Endothelial cell of umbilical vein (primary cell): ENCODE results near the gene MARK2. TPM values are rescaled to one million over a fixed set of nuclear protein-coding genes. Genes with fewer than 3 reads are reported as not detected.
A peak's percentile ranks its signal among the peaks of the same experiment; 100 is the strongest.

Source experiments
- BruUV-seq: library from RNA; stranded (reverse); fragments of 400-500 nt; replicated peaks from 2 replicates; lab custom pipeline; 2021; lab: Mats Ljungman, UMichigan
- CTCF ChIA-PET: fragments of 300-600, 350-600 bp; sonication (Branson Sonifier 250); formaldehyde crosslinking; loops from one replicate; lab custom pipeline; 2021; ENCODE audit warnings: antibody characterized with exemption, inconsistent platforms; lab: Charles Lee
- POLR2A ChIA-PET: fragments of 300-600, 350-600 bp; sonication (Branson Sonifier 250); formaldehyde crosslinking; loops from one replicate; lab custom pipeline; 2021; ENCODE audit warnings: antibody characterized with exemption, inconsistent platforms; lab: Charles Lee
- DNase-seq: peaks from one replicate; pipeline ENCODE4 v3.0.0-alpha.2; 2011; ENCODE audit warnings: low read depth, low spot score
- FAIRE-seq: peaks from 2 replicates; lab custom pipeline; 2011; peaks lifted over from hg19 to GRCh38; lab: Jason Lieb, UNC
- H2AFZ ChIP-seq: 2 replicates; pipeline ENCODE4 v1.6.0; 2012; ENCODE audit warnings: low read depth, low read length, control low read depth, inconsistent platforms
- H3K27ac ChIP-seq: 2 replicates; pipeline ENCODE4 v1.5.1; 2011; ENCODE audit warnings: low read depth, mild to moderate bottlenecking, control low read depth, low read length, moderate library complexity; ENCODE audit not compliant: insufficient read depth
- H3K27me3 ChIP-seq, 2 experiments: 2 replicates each; pipeline versions ENCODE4 v1.6.0 to v1.6.1; 2011; ENCODE audit warnings: low read length in 2 of 2, mixed read lengths in 1 of 2; ENCODE audit not compliant: control insufficient read depth in 2 of 2, insufficient read depth in 2 of 2
- H3K36me3 ChIP-seq, 2 experiments: 2 replicates in 1 of 2; 3 replicates in 1 of 2; pipeline ENCODE4 v1.5.1; 2011; ENCODE audit warnings: low read length in 2 of 2, mild to moderate bottlenecking in 1 of 2, moderate library complexity in 1 of 2; ENCODE audit not compliant: control insufficient read depth in 2 of 2, insufficient read depth in 2 of 2; ENCODE audit errors: extremely low read depth in 1 of 2
- H3K4me1 ChIP-seq: 3 replicates; pipeline ENCODE4 v1.5.1; 2011; ENCODE audit warnings: mild to moderate bottlenecking, low read length; ENCODE audit not compliant: control insufficient read depth, insufficient read depth; ENCODE audit errors: extremely low read depth
- H3K4me2 ChIP-seq: 2 replicates; pipeline ENCODE4 v1.6.1; 2011; ENCODE audit warnings: low read length, control low read depth, mixed read lengths; ENCODE audit not compliant: insufficient read depth
- H3K4me3 ChIP-seq, 3 experiments: fragments of 200-600 bp in 1 of 3; sonication (generic), shearing (Covaris generic) in 1 of 3; replicated peaks in 1 of 3; 2 replicates each; pipeline ENCODE4 v1.5.1; 2011 to 2016; ENCODE audit warnings: control low read depth in 3 of 3, low read length in 3 of 3, mild to moderate bottlenecking in 2 of 3, inconsistent platforms in 1 of 3, low read depth in 1 of 3, moderate library complexity in 1 of 3; ENCODE audit not compliant: insufficient read depth in 1 of 3
- H3K79me2 ChIP-seq: 2 replicates; pipeline ENCODE4 v1.6.0; 2012; ENCODE audit warnings: low read length, inconsistent platforms; ENCODE audit not compliant: control insufficient read depth, insufficient read depth
- H3K9ac ChIP-seq: replicated peaks from 2 replicates; pipeline ENCODE3; 2011; ENCODE audit warnings: low read length, control low read depth; ENCODE audit not compliant: insufficient read depth; ENCODE audit errors: extremely low read depth
- H3K9me1 ChIP-seq: replicated peaks from 3 replicates; pipeline ENCODE4 v1.6.0; 2011; ENCODE audit warnings: mild to moderate bottlenecking, low read length; ENCODE audit not compliant: control insufficient read depth, insufficient read depth; ENCODE audit errors: extremely low read depth
- H3K9me3 ChIP-seq: replicated peaks from 2 replicates; pipeline ENCODE4 v1.5.1; 2012; ENCODE audit warnings: low read length, inconsistent platforms; ENCODE audit not compliant: control insufficient read depth, insufficient read depth
- H4K20me1 ChIP-seq: replicated peaks from 2 replicates; pipeline ENCODE3; 2011; ENCODE audit warnings: mild to moderate bottlenecking, low read length; ENCODE audit not compliant: control insufficient read depth, insufficient read depth; ENCODE audit errors: extremely low read depth
- EZH2 ChIP-seq: IDR thresholded peaks from 2 replicates; pipeline ENCODE4 v1.6.1; 2012; ENCODE audit warnings: borderline replicate concordance, low read depth, mild to moderate bottlenecking, moderate library complexity, low read length, inconsistent platforms; ENCODE audit not compliant: severe bottlenecking
- FOS ChIP-seq: IDR thresholded peaks from 2 replicates; pipeline ENCODE4 v1.6.1; 2011; ENCODE audit warnings: mild to moderate bottlenecking, low read length, moderate library complexity, borderline replicate concordance; ENCODE audit not compliant: insufficient read depth
- GATA2 ChIP-seq: IDR thresholded peaks from 2 replicates; pipeline ENCODE4 v1.7.0; 2011; ENCODE audit warnings: low read depth, mild to moderate bottlenecking, moderate library complexity, mixed read lengths, low read length; ENCODE audit not compliant: insufficient read length, insufficient read depth
- JUN ChIP-seq: IDR thresholded peaks from 2 replicates; pipeline ENCODE4 v1.6.1; 2011; ENCODE audit warnings: borderline replicate concordance, low read depth; ENCODE audit not compliant: insufficient read length, insufficient read depth
- MYC ChIP-seq: IDR thresholded peaks from one replicate; pipeline ENCODE4 v1.6.1; 2011; ENCODE audit warnings: mild to moderate bottlenecking, low read depth, low read length
- POLR2A ChIP-seq: IDR thresholded peaks from 2 replicates; pipeline ENCODE4 v1.6.1; 2012; ENCODE audit warnings: low read depth, mild to moderate bottlenecking, control low read depth, low read length
- dilution Hi-C: fragments of 300-500 bp; cut with MboI; formaldehyde crosslinking; loops from one replicate; pipeline ENCODE4 v1.15.0; 2019; ENCODE audit warnings: low sequenced_read_pairs; ENCODE audit not compliant: extremely low pct_ligation_motif_present
- intact Hi-C: fragments of 100-400 bp; cut with micrococcal nuclease; formaldehyde crosslinking; loops from one replicate; pipeline ENCODE4 v1.10.0; 2022
- polyA plus RNA-seq, 4 experiments: library from polyadenylated mRNA; depleted of rRNA in 3 of 4; stranded (reverse) in 3 of 4; unstranded in 1 of 4; fragments of >200 nt; gene quantifications; 2 replicates each; pipeline versions ENCODE4 v1.2.1 to v1.2.3, GENCODE V29; 2011 to 2012; ENCODE audit warnings: missing spikeins in 1 of 4
- total RNA-seq: library from RNA; stranded (reverse); gene quantifications from 2 replicates; pipeline ENCODE4 v1.2.3, GENCODE V29; 2021
- TF ChIP-seq, protein P1 (sequence below), 2 donors: IDR thresholded peaks; 1 replicate in 1 of 2; 2 replicates in 1 of 2; pipeline ENCODE4 v1.5.1; 2011; ENCODE audit warnings: low read length in 2 of 2, mild to moderate bottlenecking in 2 of 2, moderate library complexity in 2 of 2, control low read depth in 1 of 2, inconsistent platforms in 1 of 2, low read depth in 1 of 2; ENCODE audit not compliant: insufficient read depth in 1 of 2; ENCODE audit errors: extremely low read depth in 1 of 2
- TF ChIP-seq, protein P2 (sequence below): IDR thresholded peaks from 2 replicates; pipeline ENCODE4 v1.6.1; 2011; ENCODE audit not compliant: insufficient read depth, insufficient read length

Gene MARK2
- total and polyA plus RNA-seq, 2 donors (not counting 3 experiments of a cell fraction or from before 2014, with no cell fraction given) = 16.6 to 34.7 TPM

DNA sequence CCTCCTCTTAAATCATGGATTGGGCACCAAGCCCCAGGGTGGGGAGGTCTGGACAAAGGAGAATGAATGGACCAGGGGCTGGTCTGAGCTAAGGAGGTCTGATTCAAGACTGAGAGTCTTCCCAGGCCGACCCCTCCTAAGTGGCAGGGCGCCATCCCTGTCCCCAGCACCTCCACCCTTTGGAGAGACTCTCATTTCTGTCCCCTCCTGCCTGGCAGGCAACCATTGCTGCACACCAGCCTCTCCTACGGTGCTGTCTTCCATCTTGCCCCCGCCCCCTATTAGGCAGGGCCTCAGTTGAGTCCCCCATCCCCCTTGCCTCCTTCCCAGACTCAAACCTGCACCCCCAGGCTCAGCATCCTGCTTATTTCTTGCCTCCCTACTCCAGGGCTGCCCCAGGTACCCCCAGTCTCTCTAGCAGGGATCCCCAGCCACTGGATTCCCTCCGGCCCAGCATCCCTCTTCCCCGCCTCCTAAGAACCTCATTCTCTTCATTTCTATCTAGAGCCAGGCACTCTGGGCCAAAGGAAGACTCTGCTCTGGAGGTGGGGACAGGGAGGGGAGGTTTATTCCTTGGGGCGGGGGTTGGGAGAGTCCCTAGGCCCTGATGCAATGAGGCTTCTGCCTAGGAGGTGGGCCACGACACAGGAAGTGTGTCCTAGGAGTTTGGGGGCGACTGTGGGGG, 79.7 kb downstream of the MARK2 start:
- ChIA-PET CTCF (interaction anchor here (1.6 to 2.3 kb wide), 6 partner anchors 12 to 151 kb away, joined by 4 to 16 read pairs (median 7); partner anchors contain the start of genes MARK2 and ZFTA), POLR2A (interaction anchor here (0.7 kb wide), 1 partner anchor 80 kb away, joined by 3 read pairs; no protein-coding TSS in a partner anchor)
- Histone ChIP-seq H3K4me2 (no peak overlapping the region), H3K9me3 (no peaks in the 10 kb centered on the region), H3K4me3 (no peak overlapping the region), H3K27me3 (peaks cover 2 to 4% of the 10 kb centered on the region in 2 experiments), H3K27ac (no peak overlapping the region), H3K4me1 (peaks cover 7% of the 10 kb centered on the region), H4K20me1 (no peaks in the 10 kb centered on the region), H3K79me2 (no peaks in the 10 kb centered on the region), H3K9me1 (no peaks in the 10 kb centered on the region), H3K36me3 (no peaks in the 10 kb centered on the region), H2AFZ (peak overlapping the region; percentile 33), H3K9ac (no peak overlapping the region)
- no peak for DNase-seq
- TF ChIP-seq FOS = no peak
- TF ChIP-seq GATA2 = no peak
- TF ChIP-seq, protein P1, sequence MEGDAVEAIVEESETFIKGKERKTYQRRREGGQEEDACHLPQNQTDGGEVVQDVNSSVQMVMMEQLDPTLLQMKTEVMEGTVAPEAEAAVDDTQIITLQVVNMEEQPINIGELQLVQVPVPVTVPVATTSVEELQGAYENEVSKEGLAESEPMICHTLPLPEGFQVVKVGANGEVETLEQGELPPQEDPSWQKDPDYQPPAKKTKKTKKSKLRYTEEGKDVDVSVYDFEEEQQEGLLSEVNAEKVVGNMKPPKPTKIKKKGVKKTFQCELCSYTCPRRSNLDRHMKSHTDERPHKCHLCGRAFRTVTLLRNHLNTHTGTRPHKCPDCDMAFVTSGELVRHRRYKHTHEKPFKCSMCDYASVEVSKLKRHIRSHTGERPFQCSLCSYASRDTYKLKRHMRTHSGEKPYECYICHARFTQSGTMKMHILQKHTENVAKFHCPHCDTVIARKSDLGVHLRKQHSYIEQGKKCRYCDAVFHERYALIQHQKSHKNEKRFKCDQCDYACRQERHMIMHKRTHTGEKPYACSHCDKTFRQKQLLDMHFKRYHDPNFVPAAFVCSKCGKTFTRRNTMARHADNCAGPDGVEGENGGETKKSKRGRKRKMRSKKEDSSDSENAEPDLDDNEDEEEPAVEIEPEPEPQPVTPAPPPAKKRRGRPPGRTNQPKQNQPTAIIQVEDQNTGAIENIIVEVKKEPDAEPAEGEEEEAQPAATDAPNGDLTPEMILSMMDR (IDR thresholded peaks at IDR 0.05; ENCODE audit: extremely low read depth in 1 of 2, insufficient read depth in 1 of 2, low read depth in 1 of 2, low read length in 2 of 2) = no peak
- no peak for TF ChIP-seq MYC
- TF ChIP-seq, protein P2, sequence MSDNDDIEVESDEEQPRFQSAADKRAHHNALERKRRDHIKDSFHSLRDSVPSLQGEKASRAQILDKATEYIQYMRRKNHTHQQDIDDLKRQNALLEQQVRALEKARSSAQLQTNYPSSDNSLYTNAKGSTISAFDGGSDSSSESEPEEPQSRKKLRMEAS = no peak
- TF ChIP-seq EZH2 = no peak
- TF ChIP-seq POLR2A = no peak
- TF ChIP-seq JUN = no peak
- dilution Hi-C loops = no loop called here
- no peak for FAIRE-seq
- no TSS peak for BruUV-seq
- intact Hi-C loops = loop anchor here (5.0 kb wide), 1 partner anchor 229 kb away; no protein-coding TSS in a partner anchor
